GM19043 (cell line): ENCODE measurements around the gene INS.
"Not testable (repeated sequence)": the region's sequence is repeated elsewhere in the genome, so short reads cannot be mapped to it uniquely, and the experiment has no call there.

ENCODE experiments used
- ATAC-seq: cut with Tn5 transposase; IDR thresholded peaks from one replicate; pipeline ENCODE4 v1.9.1; 2021; ENCODE audit warnings: low read depth; ENCODE audit not compliant: unreplicated experiment

Gene INS

DNA sequence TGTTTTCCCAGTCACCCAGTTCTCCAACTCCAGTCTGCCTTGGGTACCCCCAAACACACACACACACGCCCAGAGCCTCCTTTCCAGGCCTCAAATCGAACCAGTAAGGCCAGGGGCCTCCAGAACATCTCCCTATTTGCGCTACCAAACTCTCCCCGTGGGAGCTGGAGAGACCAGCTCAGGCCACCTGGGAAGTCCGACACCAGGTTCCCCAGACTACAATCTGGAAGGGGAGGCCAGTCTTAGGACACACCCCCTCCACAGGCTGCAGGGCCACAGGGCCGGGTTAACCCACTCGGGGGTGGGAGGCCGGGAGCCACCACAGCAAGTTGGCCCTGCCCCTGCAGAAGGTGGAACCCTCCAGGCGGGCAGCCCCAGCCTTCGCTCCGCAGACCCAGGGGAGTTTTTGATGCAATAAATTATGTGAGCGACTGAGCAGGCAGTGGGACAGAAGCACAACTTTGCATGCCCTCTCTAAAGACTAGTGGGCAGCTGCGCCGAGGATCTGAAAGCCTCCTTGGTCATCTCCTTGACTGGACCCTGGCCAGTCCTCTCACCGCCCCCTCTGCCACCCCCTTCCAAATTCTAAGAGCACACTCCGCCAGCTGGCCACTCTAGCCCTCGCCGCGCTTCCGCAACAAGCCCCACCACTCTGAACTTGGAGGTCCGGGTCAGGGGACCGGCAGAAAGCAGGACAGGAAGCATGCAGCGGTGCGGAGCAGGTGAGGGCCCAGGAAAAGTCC, 24.6 kb downstream of the INS start:
- ATAC-seq: no peak

DNA sequence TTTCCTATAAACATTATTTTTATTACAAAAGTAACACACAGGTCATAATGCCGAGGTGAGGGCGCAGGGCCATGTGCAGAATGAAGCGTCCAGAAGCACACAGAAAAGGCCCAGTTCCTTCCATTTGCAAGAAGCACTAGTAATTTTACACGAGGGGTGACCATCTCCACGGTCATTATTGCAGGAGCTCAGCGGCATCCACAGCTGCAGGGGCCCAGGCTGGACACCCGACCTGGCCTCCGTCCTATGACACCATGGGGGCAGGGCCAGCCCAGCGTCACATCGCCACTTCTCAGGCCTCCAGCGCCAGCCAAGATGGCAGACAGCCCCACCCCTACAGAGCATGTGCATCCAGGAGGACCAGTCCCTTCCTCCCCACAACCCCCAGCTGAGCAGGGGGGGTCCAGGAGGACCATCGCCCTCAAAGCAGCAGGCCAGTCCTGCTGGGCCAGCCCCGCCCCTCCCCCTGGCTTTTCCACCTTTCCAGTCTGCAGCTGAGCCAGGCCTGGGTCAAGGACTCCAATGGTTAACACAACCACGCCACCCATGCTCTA, 25.3 kb downstream of the INS start:
- no peak for ATAC-seq

DNA sequence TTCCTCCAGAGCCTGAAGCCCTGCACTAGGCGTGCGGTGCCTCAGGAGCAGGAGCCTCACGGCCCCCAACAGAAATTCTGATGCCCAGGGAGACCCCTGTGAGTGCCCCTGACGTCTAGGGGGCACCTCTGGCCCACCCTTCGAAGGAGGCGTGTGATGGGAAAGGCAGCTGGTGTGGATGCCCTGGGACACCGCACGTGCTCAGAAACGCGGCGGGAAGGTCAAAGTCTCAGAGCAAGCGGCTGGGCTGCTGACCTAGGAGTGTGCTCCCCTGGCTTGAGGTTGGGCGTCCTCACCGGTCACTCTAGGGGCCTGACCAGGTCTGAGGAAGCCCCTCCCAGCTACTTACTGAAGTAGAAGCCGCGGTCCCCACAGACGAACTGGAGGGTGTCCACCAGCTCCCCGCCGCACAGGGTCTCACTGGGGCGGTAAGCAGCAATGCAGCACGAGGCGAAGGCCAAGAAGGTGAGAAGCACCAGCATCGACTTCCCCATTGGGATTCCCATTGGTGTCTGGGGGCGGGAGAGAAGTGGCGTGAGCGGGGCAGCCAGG, 25.9 kb downstream of the INS start:
- no peak for ATAC-seq

DNA sequence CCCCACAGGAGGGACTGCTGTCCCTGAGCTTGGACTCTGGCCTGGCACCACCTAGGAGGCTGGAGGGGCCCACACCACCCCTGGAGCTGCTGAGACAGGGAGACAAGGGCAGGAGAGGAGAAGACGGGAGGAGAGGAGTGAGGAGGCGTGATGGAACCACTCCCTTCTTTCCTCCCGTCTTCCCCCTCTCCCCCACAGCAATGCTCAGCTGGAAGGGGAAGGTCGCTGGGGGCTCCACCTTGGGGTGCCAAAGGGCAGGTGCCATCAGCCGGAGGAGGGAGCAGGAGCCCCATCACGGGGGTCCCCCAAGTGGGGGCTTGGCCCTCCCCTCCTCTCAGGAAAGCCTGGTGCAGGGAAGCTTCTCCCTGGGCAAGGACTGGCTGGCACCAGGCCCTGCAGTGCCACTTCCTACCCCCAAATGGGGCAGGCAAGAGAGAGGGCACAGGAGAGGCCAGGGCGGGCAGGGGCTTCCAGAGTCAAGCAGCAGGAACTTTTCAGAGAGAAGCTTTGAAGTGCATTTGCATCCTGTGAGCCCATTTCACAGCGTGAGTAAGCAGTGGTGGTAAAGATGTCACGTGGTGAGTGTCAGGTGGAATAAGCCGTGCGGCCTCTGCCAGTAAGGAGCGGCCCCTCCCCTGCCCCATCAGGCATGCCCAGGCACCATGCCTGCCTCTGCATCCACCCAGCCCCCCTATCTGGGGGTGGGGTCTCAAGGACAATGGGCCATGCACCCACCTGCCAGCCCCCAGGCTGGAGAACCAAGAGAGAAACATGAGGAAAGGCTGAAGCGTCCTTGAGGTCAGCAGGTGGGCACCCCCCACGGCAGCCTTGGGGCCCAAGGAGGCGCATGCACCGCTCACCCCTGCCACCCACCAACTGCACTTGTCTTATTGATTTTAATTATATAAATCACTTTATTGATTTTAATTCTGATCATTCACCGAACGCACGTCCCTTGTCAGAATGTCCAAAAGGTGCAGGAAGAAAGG, 26.7 kb downstream of the INS start:
- ATAC-seq: no peak

DNA sequence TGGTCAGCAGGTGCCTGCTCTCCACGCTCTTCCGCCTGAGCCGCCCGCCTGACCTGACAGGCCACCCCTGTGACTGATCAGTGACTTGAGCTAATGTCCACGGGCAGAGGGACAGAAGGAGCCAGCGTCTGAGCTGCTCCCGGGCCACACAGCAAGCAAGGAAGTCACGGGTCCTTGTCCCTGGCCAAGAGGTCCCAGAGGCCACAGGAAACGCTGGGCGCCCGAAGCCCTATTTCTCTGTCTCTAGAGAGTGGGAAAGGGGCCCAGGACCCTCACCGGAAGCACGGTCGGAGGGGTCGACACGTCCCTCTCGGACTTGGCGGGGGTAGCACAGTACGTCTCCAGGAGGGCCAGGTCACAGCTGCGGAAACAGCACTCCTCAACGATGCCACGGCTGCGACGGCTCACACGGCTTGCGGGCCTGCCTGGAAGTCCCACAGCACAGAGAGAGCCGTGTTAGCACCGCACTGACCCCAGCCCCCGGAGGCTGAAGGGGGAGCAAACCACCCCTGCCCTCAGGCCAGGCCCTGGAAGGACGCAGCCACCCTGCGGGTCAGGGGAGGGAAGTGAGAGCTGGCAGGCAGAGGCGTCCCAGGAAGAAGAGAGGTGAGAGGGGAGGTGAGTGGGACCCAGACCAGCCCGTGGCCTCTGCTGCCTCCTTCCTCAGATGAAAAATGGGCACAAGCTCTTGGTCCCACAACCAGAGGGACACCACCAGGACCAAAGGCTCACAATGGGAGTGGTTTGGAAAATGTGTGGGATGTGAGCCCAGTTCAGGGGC, 27.6 kb downstream of the INS start:
- ATAC-seq: no peak

DNA sequence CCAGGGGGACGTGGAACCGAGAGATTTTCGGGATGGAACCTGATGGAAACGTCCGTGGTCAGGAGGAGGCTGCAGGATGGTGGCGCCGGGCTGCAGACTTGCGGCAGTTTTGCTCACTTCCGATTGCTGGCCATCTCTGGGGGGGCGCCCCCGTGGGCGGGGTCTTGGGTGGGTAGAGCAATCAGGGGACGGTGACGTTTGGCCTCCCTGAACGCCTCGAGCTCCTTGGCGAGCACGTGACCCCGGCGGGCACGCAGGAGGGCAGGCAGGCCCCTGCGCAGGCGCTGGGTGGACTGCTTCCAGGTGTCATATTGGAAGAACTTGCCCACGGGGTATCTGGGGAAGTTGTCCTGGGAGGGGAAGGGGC, 28.2 kb downstream of the INS start:
- no peak for ATAC-seq

DNA sequence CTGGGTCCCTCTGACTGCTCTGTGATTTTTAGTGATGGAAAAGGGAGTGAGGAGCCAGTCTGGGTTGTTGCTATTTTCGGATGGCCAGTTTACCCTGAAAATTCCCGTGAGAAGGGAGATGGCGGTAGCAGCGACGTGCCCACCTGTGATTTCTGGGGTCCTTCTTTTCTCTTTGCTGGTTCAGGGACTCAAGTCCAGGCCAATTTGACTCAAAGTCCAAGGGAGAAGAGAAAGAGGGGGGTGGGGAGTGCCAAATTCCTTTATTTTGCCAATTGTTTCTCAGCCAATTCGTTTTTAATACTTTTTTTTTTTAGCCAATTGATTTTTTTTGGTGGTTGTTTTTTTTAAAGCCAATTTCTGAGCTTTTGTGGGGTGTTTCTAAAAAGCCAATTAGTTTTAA, 28.8 kb downstream of the INS start:
- no peak for ATAC-seq

DNA sequence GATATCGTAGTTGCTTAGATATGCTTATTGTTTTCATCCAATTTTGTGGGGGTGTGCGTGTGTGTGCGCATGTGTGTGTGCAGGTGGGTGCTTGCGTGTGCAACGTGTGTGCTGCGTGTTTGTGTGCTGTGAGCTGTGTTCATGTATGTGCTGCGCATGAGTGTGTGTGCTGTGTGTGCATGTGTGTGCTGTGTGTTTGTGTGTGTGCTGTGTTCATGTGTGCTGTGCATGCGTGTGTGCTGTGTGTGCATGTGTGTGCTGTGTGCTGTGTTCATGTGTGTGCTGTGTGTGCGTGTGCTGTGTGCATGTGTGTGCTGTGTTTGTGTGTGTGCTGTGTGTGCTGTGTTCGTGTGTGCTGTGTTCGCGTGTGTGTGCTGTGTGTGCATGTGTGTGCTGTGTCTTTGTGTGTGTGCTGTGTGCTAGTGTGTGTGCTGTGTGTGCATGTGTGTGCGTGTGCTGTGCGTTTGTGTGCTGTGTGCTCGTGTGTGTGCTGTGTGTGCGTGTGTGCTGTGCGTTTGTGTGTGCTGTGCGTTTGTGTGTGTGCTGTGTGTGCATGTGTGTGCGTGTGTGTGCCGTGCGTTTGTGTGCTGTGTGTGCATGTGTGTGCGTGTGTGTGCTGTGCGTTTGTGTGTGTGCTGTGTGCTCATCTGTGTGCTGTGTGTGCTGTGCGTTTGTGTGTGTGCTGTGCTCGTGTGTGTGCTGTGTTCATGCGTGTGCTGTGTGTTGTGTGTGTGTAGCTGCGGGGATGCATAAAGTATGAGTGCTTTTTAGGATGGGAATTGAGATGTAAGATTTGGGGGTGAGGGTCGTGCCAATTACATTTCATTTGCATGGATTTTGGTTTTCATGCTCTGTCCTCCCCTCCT, 29.4 kb downstream of the INS start:
- no peak for ATAC-seq

DNA sequence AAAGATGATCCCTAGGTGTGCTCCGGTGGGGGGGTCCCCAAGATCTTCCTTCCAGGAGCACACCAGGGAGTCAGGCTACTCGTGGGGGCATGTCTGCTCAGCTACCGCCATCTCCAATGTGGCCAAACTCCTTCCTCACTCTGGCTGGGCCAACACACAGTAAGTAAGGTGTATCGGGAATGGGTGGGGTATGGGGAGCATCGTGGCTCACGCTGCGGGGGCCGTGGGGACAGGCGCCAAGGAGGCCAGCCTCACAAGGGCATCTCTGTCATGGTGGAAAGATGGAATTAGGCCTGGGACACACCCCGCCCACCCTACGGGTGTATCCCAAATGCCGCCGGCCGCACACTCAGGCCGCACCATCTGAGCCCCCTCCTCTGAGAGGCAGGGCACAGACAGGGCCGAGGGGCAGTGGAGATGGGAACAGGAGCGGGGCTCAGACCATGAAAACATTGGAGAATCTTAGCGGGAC, 30.1 kb downstream of the INS start:
- no peak for ATAC-seq

DNA sequence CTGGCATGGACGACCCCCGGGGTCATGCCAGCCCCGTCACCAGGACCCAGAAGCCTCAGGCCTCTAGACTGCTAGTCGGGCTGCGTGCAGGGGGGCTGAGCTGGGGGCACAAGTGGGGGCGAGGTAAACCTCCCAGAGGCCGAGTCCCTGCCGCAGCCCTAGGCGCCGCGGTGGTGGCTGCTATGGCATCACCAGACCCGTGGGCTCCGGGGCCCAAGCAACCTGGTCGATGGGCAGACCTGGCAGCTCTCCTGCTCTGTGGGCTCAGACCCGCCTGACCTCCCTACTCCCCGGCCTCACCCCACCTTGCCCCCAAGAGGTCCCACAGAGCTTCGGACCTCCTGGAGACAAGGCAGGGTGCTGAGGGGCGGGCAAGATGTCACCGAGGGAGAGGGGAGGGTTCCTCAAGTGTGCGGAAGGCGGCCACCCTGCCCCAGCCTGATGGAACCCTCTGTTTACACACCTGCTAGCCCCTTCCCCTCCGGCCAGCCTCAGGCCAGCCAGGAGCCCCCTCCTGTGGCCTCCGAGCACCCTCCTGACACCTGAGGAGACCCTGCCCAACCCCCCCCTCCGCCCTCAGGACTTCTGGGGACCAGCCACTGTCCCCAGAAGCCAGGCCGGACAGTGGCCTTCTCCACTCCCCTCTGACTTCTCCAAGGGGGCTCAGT, 31.2 kb downstream of the INS start:
- no peak for ATAC-seq

DNA sequence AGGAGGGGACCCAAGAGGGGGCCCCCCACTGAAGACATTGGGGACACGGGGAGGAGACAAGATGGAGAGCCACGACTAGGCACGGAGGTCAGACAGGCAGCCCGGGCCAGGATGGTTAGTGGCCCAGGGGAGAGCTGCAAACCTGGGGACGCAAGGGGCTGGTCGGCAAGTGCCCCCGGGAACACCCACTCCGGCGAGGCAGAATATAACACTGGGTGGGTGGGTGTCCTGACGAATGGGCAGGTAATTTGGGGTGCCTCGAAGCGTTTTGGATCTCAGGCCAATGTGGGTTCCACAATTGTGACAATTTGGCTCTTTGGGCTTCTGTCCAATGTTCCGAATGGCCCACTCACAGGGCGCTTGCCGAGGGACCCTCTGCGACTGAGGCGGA, 31.7 kb downstream of the INS start:
- no peak for ATAC-seq

DNA sequence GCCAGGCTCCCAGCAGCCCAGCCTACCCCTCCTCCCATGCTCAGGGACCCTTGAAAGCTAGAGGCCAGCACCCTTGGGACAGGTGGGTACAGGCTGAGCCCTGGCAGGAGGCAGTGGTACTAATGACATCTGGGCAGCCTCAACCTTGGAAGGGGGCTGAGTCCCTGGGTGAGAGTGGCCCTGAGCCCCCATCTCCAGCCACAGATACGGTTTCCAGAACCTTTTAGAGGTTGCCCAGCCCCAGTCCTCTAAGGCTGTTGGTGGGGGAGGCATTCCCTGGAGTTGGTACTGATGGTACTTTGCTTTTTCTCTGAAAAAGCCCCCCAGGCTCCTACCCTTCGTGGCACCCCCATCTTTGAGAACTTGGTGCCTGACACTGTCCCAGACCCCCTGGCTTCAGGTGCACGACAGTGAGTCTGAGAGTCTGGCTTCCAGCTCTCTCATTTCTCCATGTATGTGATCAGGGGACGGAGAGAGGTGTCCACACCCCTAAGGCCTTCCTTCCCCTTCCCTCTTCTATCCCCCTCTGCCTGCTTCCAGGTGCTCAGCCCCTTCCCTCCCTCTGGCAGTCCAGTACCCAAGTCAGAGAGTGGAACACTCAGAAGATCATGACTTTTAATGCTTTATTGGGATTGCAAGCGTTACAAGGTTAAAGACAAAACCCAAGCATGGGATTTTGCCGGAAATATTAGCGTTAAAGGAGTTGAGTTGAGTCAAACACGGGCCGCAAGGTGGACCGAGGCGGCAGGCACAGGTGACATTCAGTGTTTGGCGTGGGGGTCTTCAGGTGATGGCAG, 32.3 kb downstream of the INS start:
- no peak for ATAC-seq

DNA sequence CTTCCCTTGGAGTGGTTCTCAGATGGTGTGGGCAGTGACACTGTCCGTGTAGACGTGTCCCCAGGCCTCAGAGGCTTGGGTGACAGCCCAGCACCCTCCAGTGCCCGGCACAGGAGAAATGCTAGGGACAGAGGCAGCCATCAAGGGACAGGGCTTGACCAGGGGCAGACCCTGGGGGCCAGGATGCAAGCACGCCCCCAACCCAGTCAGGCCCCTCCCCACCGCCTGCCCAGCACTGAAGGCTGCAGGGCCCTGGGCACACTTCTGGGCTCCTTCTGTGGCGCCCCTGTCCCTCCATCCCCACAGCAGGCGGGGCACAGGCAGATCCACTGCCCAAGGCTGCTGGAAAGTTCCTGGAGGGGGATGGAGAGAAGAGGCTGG, 32.9 kb downstream of the INS start:
- ATAC-seq: no peak

DNA sequence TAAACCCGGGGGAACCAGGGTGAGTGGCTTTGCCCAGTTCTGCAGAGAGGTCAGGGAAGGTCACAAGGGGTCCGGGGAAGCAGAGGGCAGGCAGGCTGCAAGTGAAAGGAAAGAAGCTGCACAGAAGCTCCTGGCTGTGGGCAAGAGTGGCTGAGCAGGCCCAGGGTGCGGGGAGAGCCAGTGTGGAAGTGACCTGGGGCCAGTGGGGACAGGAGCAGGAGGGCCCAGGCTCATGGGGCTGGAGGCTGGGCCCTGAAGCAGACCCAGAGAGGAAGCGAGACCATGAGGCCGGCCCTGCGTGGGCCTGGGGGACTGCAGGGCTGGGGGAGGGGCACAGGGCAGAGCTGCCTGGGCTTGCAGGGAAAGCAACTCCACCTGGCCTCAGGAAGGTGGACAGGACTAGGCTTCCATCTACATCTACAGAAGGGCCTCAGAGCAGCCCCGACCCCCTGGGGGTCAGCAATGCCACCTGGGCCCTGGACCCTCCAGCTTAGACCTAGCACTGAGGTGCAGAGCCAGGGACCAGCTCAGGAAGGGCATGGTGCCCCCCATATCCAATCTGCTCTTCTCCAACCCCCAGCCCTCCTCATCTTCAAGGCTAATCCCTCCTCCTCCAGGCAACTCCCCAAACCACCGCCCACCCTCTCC, 33.4 kb downstream of the INS start:
- ATAC-seq: no peak

DNA sequence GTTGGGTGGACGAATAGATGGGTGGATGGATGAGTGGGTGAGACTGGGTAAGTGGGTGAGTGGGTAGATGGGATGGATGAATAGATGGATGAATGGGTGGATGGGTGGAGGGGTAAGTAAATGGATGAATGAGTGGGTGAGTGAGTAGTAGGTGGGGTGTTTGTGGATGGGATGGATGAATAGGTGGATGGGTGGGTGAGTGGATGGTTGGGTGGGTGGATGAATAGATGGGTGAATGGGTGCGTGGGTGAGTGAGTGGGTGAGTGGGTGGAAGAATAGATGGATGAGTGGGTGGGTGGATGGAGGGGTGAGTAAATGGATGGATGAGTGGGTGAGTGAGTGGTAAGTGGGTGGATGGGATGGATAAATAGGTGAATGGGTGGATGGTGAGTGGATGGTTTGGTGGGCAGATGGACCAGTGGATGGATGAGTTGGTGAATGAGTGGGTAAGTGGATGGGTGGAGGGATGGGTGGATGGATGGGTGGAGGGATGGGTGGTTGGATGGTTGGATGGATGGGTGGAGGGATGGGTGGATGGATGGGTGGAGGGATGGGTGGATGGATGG, 34.4 kb downstream of the INS start:
- ATAC-seq: no peak

DNA sequence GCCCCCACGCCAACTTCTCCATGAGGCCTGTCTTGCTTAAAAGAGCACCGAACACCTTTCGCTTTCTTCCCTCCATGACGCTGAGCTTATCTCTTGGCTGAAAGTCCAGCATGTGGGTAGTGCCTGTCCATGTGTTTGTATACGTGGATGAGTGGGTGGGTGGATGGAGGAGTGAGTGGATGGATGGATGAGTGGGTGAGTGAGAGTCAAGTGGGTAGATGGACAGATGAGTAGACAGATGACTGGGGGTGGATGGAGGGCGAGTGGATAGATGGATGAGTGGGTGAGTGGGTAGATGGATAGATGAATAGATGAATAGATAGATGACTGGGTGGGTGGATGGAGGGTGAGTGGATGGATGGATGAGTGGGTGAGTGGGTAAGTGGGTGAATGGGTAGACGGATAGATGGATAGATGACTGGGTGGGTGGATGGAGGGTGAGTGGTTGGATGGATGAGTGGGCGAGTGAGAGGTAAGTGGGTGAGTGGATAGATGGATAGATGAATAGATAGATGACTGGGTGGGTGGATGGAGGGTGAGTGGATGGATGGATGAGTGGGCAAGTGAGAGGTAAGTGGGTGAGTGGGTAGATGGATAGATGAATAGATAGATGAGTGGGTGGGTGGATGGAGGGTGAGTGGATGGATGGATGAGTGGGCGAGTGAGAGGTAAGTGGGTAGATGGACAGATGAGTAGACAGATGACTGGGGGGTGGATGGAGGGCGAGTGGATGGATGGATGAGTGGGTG, 36.1 kb downstream of the INS start:
- not testable (repeated sequence) for ATAC-seq

DNA sequence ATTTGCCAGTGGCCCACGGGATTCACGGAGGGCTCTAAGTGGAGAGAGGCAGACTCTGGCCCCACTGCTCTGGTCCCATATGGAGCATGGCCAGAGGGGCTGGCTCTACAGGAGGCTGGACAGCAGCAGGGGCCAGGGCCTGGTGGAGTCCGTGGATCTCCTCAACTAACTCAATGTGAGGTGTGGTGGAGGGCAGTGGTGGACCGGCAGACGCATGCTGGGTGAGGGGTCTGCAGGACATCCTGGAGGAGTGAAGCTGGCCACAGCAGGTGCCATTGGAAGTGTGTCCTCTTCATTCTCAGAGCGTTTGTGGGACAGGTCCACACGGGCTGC, 37.4 kb downstream of the INS start:
- ATAC-seq: no peak
